Loucy (cell line): ENCODE data around the gene RCAN1.

Source experiments
- H2AFZ ChIP-seq: fragments of 200-600 bp; sonication (generic); 2 replicates; pipeline ENCODE4 v1.6.0; 2016; ENCODE audit warnings: antibody characterized with exemption, mild to moderate bottlenecking, low read length, moderate library complexity
- H3F3A ChIP-seq: fragments of 200-600 bp; 2 replicates; pipeline ENCODE4 v1.6.0; 2016; ENCODE audit warnings: antibody characterized with exemption, low read depth, mild to moderate bottlenecking
- H3K27me3 ChIP-seq: fragments of 200-600 bp; sonication (generic); 2 replicates; pipeline ENCODE4 v1.6.1; 2014; ENCODE audit warnings: low read length, mild to moderate bottlenecking; ENCODE audit not compliant: insufficient read depth, poor library complexity, severe bottlenecking
- H3K36me3 ChIP-seq: fragments of 200-600 bp; sonication (generic); 2 replicates; pipeline ENCODE4 v1.6.1; 2016; ENCODE audit warnings: low read length; ENCODE audit not compliant: insufficient read depth
- H3K4me1 ChIP-seq: fragments of 200-600 bp; sonication (generic); 2 replicates; pipeline ENCODE4 v1.5.1; 2014; ENCODE audit warnings: low read length, mild to moderate bottlenecking; ENCODE audit not compliant: insufficient read depth, poor library complexity, severe bottlenecking
- H3K4me2 ChIP-seq: fragments of 200-600 bp; sonication (generic); 2 replicates; pipeline ENCODE4 v1.6.0; 2014; ENCODE audit warnings: antibody characterized with exemption, low read length, low read depth, mild to moderate bottlenecking; ENCODE audit not compliant: poor library complexity, severe bottlenecking
- H3K4me3 ChIP-seq: fragments of 200-600 bp; sonication (generic); 2 replicates; pipeline ENCODE4 v1.5.1; 2014; ENCODE audit warnings: low read length, mild to moderate bottlenecking, mixed read lengths; ENCODE audit not compliant: poor library complexity, severe bottlenecking
- H3K79me2 ChIP-seq: fragments of 200-600 bp; sonication (generic); 2 replicates; pipeline ENCODE4 v1.6.1; 2014; ENCODE audit warnings: low read length; ENCODE audit not compliant: insufficient read depth
- H3K9ac ChIP-seq: fragments of 200-600 bp; sonication (generic); 2 replicates; pipeline ENCODE4 v1.6.0; 2014; ENCODE audit warnings: mild to moderate bottlenecking, low read depth, low read length, moderate library complexity; ENCODE audit not compliant: poor library complexity, severe bottlenecking
- H3K9me2 ChIP-seq: fragments of 200-600 bp; sonication (generic); replicated peaks from 2 replicates; pipeline ENCODE4 v1.6.1; 2016; ENCODE audit warnings: low read depth, low read length, mixed read lengths
- H3K9me3 ChIP-seq: fragments of 200-600 bp; sonication (generic); 2 replicates; pipeline ENCODE4 v1.6.1; 2014; ENCODE audit warnings: mild to moderate bottlenecking, antibody characterized with exemption, low read length, low read depth; ENCODE audit not compliant: insufficient read depth
- H4K20me1 ChIP-seq: fragments of 200-600 bp; sonication (generic); 2 replicates; pipeline ENCODE4 v1.6.0; 2014; ENCODE audit warnings: antibody characterized with exemption, low read length, mild to moderate bottlenecking; ENCODE audit not compliant: insufficient read depth, poor library complexity, severe bottlenecking
- EZH2phosphoT487 ChIP-seq: fragments of 200-600 bp; IDR thresholded peaks from 2 replicates; pipeline ENCODE4 v1.6.1; 2018; ENCODE audit warnings: antibody characterized with exemption, mild to moderate bottlenecking, moderate library complexity, borderline replicate concordance
- TF ChIP-seq, protein P1 (sequence below): fragments of 200-600 bp; sonication (generic); conservative IDR thresholded peaks from 2 replicates; pipeline ENCODE4 v1.5.1; 2014; ENCODE audit warnings: mild to moderate bottlenecking, antibody characterized with exemption, low read length

Gene RCAN1

DNA sequence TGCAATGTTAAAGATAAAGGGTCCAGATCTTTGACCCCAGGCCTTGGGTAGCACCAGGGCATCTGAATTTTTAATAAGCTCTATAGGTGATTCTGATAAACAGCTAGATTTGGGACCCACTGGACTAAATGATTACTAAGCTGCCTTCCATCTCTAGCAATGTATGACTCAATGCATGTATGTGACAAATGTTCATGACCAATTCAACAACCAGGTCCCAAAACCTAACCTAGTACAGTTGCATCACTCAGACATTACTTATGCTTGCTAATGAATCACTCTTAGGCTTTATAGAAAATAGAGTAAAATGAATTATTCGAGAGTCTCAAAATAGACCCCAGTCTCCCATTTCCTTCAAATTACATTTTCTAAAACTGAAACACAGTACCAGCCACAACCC, 35.5 kb downstream of the RCAN1 start:
- H2AFZ ChIP-seq = no peak overlapping the region
- no peak overlapping the region for H3K4me3 ChIP-seq
- H3K9ac ChIP-seq = no peak overlapping the region
- no peak overlapping the region for H3K4me2 ChIP-seq
- H4K20me1 ChIP-seq = no peaks in the 10 kb centered on the region
- no peaks in the 10 kb centered on the region for H3K9me2 ChIP-seq
- H3K4me1 ChIP-seq = peaks cover 10% of the 10 kb centered on the region
- peaks cover 4% of the 10 kb centered on the region; the same call in 1 of the 2 replicates for H3K79me2 ChIP-seq
- TF ChIP-seq EZH2phosphoT487 = no peak
- TF ChIP-seq, protein P1, sequence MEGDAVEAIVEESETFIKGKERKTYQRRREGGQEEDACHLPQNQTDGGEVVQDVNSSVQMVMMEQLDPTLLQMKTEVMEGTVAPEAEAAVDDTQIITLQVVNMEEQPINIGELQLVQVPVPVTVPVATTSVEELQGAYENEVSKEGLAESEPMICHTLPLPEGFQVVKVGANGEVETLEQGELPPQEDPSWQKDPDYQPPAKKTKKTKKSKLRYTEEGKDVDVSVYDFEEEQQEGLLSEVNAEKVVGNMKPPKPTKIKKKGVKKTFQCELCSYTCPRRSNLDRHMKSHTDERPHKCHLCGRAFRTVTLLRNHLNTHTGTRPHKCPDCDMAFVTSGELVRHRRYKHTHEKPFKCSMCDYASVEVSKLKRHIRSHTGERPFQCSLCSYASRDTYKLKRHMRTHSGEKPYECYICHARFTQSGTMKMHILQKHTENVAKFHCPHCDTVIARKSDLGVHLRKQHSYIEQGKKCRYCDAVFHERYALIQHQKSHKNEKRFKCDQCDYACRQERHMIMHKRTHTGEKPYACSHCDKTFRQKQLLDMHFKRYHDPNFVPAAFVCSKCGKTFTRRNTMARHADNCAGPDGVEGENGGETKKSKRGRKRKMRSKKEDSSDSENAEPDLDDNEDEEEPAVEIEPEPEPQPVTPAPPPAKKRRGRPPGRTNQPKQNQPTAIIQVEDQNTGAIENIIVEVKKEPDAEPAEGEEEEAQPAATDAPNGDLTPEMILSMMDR = no peak
- no peaks in the 10 kb centered on the region for H3K9me3 ChIP-seq
- H3F3A ChIP-seq = no peaks in the 10 kb centered on the region
- no peaks in the 10 kb centered on the region for H3K27me3 ChIP-seq
- no peaks in the 10 kb centered on the region for H3K36me3 ChIP-seq

- no peaks in the 10 kb centered on the region for H3K27me3 ChIP-seq
- H3K9me2 ChIP-seq = no peaks in the 10 kb centered on the region
- no peaks in the 10 kb centered on the region for H4K20me1 ChIP-seq
- no peaks in the 10 kb centered on the region for H3K36me3 ChIP-seq
- H3K4me1 ChIP-seq = peaks cover 10% of the 10 kb centered on the region
- H3K9ac ChIP-seq = no peak overlapping the region
- H3K9me3 ChIP-seq = 0 out of 2 replicates have a peak, but pooled peaks cover 7% of the 10 kb centered on the region
- H3F3A ChIP-seq = no peaks in the 10 kb centered on the region
- H3K4me2 ChIP-seq = no peak overlapping the region
- no peak overlapping the region for H3K4me3 ChIP-seq
- H2AFZ ChIP-seq = no peak overlapping the region
- TF ChIP-seq EZH2phosphoT487 = no peak
- TF ChIP-seq, protein P1 = no peak
- no peaks in the 10 kb centered on the region for H3K79me2 ChIP-seq
These were observed 38.8 kb downstream of the RCAN1 start for GRCh38 chr21:34576041-34576511.

- no peak overlapping the region for H2AFZ ChIP-seq
- no peaks in the 10 kb centered on the region for H4K20me1 ChIP-seq
- no peak overlapping the region for H3K9ac ChIP-seq
- no peaks in the 10 kb centered on the region for H3F3A ChIP-seq
- peak overlapping the region; percentile 0 for H3K4me2 ChIP-seq
- H3K9me2 ChIP-seq = no peaks in the 10 kb centered on the region
- H3K9me3 ChIP-seq = 0 out of 2 replicates have a peak, but pooled peaks cover 7% of the 10 kb centered on the region
- no peak for TF ChIP-seq EZH2phosphoT487
- TF ChIP-seq, protein P1 = no peak
- H3K36me3 ChIP-seq = no peaks in the 10 kb centered on the region
- no peaks in the 10 kb centered on the region for H3K27me3 ChIP-seq
- no peaks in the 10 kb centered on the region for H3K79me2 ChIP-seq
- no peak overlapping the region for H3K4me3 ChIP-seq
- H3K4me1 ChIP-seq = peaks cover 10% of the 10 kb centered on the region
These were observed 40.0 kb downstream of the RCAN1 start for GRCh38 chr21:34574601-34575529.
